Breast epithelium (tissue), 4 donors: ENCODE results near the gene HOXD4. TPM values are rescaled to one million over a fixed set of nuclear protein-coding genes. Genes with fewer than 3 reads are reported as not detected.

ENCODE experiments used
- DNase-seq, 2 donors: peaks; one replicate each; pipeline ENCODE4 v3.0.0-alpha.2; 2019; ENCODE audit warnings: low spot score in 2 of 2
- H3K27ac ChIP-seq, 2 donors: fragments of 200-600 bp; sonication (generic) in 1 of 2; one replicate each; pipeline ENCODE4 v1.5.1; 2016 to 2019; ENCODE audit warnings: mild to moderate bottlenecking in 1 of 2
- H3K27me3 ChIP-seq, 2 donors: fragments of 200-600 bp; sonication (generic) in 1 of 2; one replicate each; pipeline versions ENCODE4 v1.5.1 to v1.6.0; 2017 to 2019; ENCODE audit warnings: control low read depth in 1 of 2, mild to moderate bottlenecking in 1 of 2
- H3K36me3 ChIP-seq: fragments of 200-600 bp; one replicate; pipeline ENCODE4 v1.5.1; 2019
- H3K4me1 ChIP-seq, 2 donors: fragments of 200-600 bp; sonication (generic); one replicate each; pipeline ENCODE4 v1.5.1; 2016 to 2019; ENCODE audit warnings: control low read depth in 1 of 2
- H3K4me3 ChIP-seq, 3 donors: fragments of 200-600 bp; sonication (generic); 1 replicate in 2 of 3; 2 replicates in 1 of 3; pipeline ENCODE4 v1.5.1; 2016 to 2019; ENCODE audit warnings: mild to moderate bottlenecking in 3 of 3, moderate library complexity in 2 of 3
- H3K9me3 ChIP-seq, 2 donors: fragments of 200-600 bp; sonication (generic) in 1 of 2; one replicate each; pipeline ENCODE4 v1.5.1; 2016 to 2019; ENCODE audit warnings: control low read depth in 1 of 2
- POLR2A ChIP-seq: fragments of 450-650 bp; IDR thresholded peaks from one replicate; pipeline ENCODE4 v1.6.1; 2016; ENCODE audit warnings: antibody characterized with exemption, mild to moderate bottlenecking, moderate library complexity
- POLR2AphosphoS5 ChIP-seq, 3 donors: sonication (generic); formaldehyde crosslinking; IDR thresholded peaks; one replicate each; pipeline ENCODE4 v1.6.1; 2017; ENCODE audit warnings: antibody characterized with exemption in 3 of 3
- intact Hi-C: fragments of 100-400 bp; cut with DNase I; formaldehyde crosslinking; loops from one replicate; pipeline ENCODE4 v1.15.1; 2023; ENCODE audit warnings: low total_unique reads
- total RNA-seq, 3 donors: library from RNA; depleted of rRNA; stranded (reverse); fragments of >200 nt; gene quantifications; one replicate each; pipeline ENCODE4 v1.1.0, GENCODE V29; 2016
- TF ChIP-seq, protein P1 (sequence below), 3 donors: fragments of 450-650 bp; IDR thresholded peaks; one replicate each; pipeline ENCODE4 v1.5.1; 2016 to 2017; ENCODE audit warnings: antibody characterized with exemption in 3 of 3, mild to moderate bottlenecking in 3 of 3, moderate library complexity in 3 of 3

The HOXD4 gene
- total RNA-seq, 3 donors from 2014 or later, result 1.9 to 5.8 (median 5.6) TPM

DNA sequence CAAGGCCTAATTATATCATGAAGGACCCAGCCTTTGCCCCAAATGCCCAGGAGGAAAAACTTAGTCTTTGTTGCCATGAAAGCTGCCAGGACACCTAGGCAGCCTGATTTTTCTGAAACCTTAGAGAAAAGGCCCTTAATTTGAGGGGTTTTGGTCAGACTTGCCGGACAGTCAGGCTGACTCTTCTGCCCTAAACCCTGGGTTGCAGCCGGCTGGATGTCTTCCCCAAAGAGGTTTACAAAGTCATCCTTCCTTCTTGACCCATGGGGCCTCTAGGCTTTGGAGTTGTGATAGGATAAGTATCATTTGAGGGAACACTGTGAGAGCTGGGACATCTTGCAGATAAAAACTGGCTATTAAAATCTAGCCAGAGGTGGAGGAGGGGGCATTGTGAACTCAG lies 34.7 kb downstream of the HOXD4 start:
- Histone ChIP-seq H3K36me3 (no peaks in the 10 kb centered on the region), H3K4me1 (peaks cover 0 to 6% of the 10 kb centered on the region in 2 donors), H3K4me3 (no peak overlapping the region), H3K27me3 (peaks cover 0 to 50% of the 10 kb centered on the region in 2 donors), H3K27ac (no peak overlapping the region), H3K9me3 (no peaks in the 10 kb centered on the region)
- no peak for TF ChIP-seq POLR2AphosphoS5 (IDR thresholded peaks at IDR 0.05)
- TF ChIP-seq, protein P1, sequence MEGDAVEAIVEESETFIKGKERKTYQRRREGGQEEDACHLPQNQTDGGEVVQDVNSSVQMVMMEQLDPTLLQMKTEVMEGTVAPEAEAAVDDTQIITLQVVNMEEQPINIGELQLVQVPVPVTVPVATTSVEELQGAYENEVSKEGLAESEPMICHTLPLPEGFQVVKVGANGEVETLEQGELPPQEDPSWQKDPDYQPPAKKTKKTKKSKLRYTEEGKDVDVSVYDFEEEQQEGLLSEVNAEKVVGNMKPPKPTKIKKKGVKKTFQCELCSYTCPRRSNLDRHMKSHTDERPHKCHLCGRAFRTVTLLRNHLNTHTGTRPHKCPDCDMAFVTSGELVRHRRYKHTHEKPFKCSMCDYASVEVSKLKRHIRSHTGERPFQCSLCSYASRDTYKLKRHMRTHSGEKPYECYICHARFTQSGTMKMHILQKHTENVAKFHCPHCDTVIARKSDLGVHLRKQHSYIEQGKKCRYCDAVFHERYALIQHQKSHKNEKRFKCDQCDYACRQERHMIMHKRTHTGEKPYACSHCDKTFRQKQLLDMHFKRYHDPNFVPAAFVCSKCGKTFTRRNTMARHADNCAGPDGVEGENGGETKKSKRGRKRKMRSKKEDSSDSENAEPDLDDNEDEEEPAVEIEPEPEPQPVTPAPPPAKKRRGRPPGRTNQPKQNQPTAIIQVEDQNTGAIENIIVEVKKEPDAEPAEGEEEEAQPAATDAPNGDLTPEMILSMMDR (IDR thresholded peaks at IDR 0.05), result no peak
- TF ChIP-seq POLR2A, result no peak
- intact Hi-C loops, result no loop called here
- DNase-seq, result no peak

DNA sequence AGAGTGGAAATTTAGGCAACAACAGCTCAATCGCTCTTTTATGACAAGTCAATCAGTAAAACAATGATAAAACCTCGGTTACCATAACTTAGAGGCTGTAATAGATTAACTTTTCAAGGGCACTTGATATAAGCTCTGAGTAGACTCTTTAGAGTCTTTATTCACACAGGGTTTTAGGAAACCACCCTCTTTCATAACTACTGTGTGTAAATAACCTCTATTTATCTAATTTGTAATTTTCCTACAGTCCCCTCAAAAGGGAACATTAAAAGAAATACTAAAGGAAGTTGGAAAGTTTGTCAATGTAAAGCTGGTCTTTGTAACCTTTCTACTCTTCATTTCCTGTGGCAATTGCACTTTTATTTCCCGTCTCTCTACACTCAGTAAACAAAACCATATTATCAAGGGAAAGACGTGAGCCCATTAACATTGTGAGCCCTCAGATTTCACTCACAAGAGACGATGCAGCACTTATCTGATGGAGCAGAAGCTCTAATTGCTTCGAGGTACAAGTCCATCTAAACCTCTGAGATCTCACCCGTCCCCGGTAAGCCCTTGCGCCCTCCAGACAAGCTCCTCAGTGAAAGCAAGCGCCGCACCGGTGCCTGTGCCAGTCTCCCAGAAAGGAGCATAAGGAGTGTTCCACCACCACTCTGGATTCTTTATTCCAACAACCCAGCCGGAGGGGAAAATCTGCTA lies 36.0 kb downstream of the HOXD4 start:
- Histone ChIP-seq H3K9me3 (no peaks in the 10 kb centered on the region), H3K27ac (peak overlapping the region in 1 of 2 donors; percentile 36), H3K27me3 (peaks cover 0 to 55% of the 10 kb centered on the region in 2 donors), H3K36me3 (no peaks in the 10 kb centered on the region), H3K4me1 (peaks cover 0 to 6% of the 10 kb centered on the region in 2 donors), H3K4me3 (peak overlapping the region; percentile 51 to 76 (median 66))
- no peak for DNase-seq
- TF ChIP-seq POLR2AphosphoS5 (IDR thresholded peaks at IDR 0.05) (no peak), POLR2A (no peak)
- TF ChIP-seq, protein P1 (IDR thresholded peaks at IDR 0.05), result no peak
- intact Hi-C loops, result no loop called here

DNA sequence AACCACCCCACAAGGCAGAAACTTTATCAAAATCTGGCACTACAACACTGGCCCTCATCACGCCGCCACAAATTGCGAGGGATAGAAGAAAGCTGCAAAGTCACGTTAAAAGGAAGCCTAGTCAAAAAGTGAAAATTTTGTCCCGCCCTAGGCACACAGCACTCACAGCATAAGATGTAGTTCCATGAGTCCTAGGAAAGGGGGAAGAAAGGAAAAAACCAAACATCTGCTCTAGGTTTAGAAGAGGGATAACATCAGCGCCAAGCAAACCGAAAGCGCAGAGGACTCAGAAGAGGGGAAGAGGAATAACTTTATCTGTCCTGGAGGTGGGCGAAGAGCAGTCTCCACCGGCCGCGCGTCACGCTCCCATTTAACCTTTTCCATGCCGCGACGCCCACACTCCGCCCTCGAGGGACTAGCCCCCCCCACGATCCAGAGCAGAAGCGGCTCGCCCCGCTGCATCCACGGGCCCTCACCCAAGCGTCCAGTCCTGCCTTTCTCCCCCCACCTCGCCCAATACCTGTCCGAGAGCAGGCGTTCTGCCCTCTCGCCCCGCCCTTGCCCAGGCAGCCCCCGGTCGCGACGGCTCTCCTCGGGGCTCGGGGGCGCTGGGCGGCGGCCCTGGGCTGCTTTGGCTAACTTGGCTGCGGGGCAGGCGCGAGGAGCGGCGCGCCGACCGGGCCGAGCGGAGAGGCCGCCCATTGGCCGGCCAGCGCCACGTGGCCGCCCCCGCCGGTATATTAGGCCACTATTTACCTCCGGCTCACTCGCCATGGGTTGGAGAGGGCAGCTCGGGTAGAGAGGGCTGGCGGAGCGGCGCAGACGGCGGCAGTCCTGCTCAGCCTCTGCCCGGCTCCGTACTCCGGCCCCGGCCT lies 36.8 kb downstream of the HOXD4 start, which contains the start of gene HOXD1:
Gene HOXD1 (plus strand): TSS at position 770 of the 875 bp plus-strand sequence. CDS start 134 bp downstream, outside the sequence.
- Histone ChIP-seq H3K36me3 (no peaks in the 10 kb centered on the region), H3K27me3 (peaks cover 0 to 58% of the 10 kb centered on the region in 2 donors), H3K4me3 (peak within 1 kb of the TSS; percentile 51 to 76 (median 66)), H3K4me1 (peaks cover 0 to 6% of the 10 kb centered on the region in 2 donors), H3K9me3 (no peaks in the 10 kb centered on the region), H3K27ac (peak within 1 kb of the TSS in 1 of 2 donors; percentile 36)
- DNase-seq, result no peak
- TF ChIP-seq, protein P1 (IDR thresholded peaks at IDR 0.05), result no peak
- TF ChIP-seq POLR2A, result no peak
- TF ChIP-seq POLR2AphosphoS5 (IDR thresholded peaks at IDR 0.05), result no peak
- intact Hi-C loops, result no loop called here

DNA sequence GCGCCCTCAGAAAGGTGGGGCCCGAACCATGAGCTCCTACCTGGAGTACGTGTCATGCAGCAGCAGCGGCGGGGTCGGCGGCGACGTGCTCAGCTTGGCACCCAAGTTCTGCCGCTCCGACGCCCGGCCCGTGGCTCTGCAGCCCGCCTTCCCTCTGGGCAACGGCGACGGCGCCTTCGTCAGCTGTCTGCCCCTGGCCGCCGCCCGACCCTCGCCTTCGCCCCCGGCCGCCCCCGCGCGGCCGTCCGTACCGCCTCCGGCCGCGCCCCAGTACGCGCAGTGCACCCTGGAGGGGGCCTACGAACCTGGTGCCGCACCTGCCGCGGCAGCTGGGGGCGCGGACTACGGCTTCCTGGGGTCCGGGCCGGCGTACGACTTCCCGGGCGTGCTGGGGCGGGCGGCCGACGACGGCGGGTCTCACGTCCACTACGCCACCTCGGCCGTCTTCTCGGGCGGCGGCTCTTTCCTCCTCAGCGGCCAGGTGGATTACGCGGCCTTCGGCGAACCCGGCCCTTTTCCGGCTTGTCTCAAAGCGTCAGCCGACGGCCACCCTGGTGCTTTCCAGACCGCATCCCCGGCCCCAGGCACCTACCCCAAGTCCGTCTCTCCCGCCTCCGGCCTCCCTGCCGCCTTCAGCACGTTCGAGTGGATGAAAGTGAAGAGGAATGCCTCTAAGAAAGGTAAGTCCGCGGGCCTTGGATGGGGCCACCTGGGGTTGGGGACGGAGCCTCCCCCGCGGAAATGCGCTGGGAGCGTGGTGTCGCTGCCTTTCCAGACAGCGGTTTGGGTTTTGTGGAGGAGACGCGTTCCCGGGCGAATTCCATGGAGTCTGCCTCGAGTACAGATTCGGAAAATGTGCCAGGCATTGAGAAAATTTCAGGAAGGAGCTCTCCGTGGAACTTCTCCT lies 37.7 kb downstream of the HOXD4 start:
- no peak for DNase-seq
- Histone ChIP-seq H3K27me3 (peaks cover 0 to 57% of the 10 kb centered on the region in 2 donors), H3K4me1 (peaks cover 0 to 6% of the 10 kb centered on the region in 2 donors), H3K9me3 (no peaks in the 10 kb centered on the region), H3K4me3 (peak overlapping the region; percentile 51 to 76 (median 66)), H3K27ac (peak overlapping the region in 1 of 2 donors; percentile 26), H3K36me3 (no peaks in the 10 kb centered on the region)
- TF ChIP-seq POLR2A, result no peak
- TF ChIP-seq, protein P1 (IDR thresholded peaks at IDR 0.05), result no peak
- intact Hi-C loops, result no loop called here
